Measurements from ENCODE around the gene SCAMP4.

SCAMP4 gene

DNA sequence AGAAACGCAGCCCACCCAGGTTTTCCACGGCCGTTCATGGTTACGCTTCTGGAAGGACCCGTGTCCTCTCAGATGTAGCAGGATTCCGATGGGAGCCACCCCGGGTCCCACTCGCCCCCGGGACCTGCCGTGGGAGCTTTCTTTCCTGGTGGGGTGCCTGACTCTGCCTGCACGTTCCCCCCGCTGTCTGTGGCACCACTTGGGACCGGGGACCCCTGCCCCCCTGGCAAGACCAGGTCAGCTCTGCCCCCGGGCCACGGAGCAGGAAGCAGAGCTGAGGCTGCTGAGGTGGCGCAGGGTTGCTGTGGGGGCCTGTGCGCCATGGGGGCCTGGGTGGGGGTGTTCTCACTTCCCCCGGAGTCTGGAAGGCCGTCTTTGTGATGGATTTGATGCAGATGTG lies 47.8 kb downstream of the SCAMP4 start:
- no peak for TF ChIP-seq SIN3A (IDR thresholded peaks at IDR 0.05; ENCODE audit: borderline replicate concordance, insufficient read depth, low read length)
- no peak for TF ChIP-seq POLR2AphosphoS5 (IDR thresholded peaks at IDR 0.05; ENCODE audit: low read depth, low read length)
- TF ChIP-seq TAF1 (IDR thresholded peaks at IDR 0.05; ENCODE audit: borderline replicate concordance, insufficient read depth, low read length) = no peak
- no peak for TF ChIP-seq FOXP2 (optimal IDR thresholded peaks at IDR 0.05; ENCODE audit: borderline replicate concordance, extremely low read depth, extremely low read length, insufficient read depth)
- no peak for TF ChIP-seq REST (IDR thresholded peaks at IDR 0.05; ENCODE audit: insufficient read depth in 1 of 2, low read depth in 2 of 2, low read length in 2 of 2)

GRCh38 chr19:1953441-1954094 lies 48.4 kb downstream of the SCAMP4 start:
- TF ChIP-seq TAF1 (IDR thresholded peaks at IDR 0.05; ENCODE audit: borderline replicate concordance, insufficient read depth, low read length) = no peak
- TF ChIP-seq SIN3A (IDR thresholded peaks at IDR 0.05; ENCODE audit: borderline replicate concordance, insufficient read depth, low read length) = no peak
- TF ChIP-seq REST (IDR thresholded peaks at IDR 0.05; ENCODE audit: insufficient read depth in 1 of 2, low read depth in 2 of 2, low read length in 2 of 2) = no peak
- TF ChIP-seq POLR2AphosphoS5 (IDR thresholded peaks at IDR 0.05; ENCODE audit: low read depth, low read length) = no peak
- no peak for TF ChIP-seq FOXP2 (optimal IDR thresholded peaks at IDR 0.05; ENCODE audit: borderline replicate concordance, extremely low read depth, extremely low read length, insufficient read depth)

- no peak for TF ChIP-seq REST (IDR thresholded peaks at IDR 0.05; ENCODE audit: insufficient read depth in 1 of 2, low read depth in 2 of 2, low read length in 2 of 2)
- no peak for TF ChIP-seq FOXP2 (optimal IDR thresholded peaks at IDR 0.05; ENCODE audit: borderline replicate concordance, extremely low read depth, extremely low read length, insufficient read depth)
- TF ChIP-seq SIN3A (IDR thresholded peaks at IDR 0.05; ENCODE audit: borderline replicate concordance, insufficient read depth, low read length) = no peak
- TF ChIP-seq TAF1 (IDR thresholded peaks at IDR 0.05; ENCODE audit: borderline replicate concordance, insufficient read depth, low read length) = no peak
Observed at GRCh38 chr19:1954532-1954933, 49.3 kb downstream of the SCAMP4 start.

- TF ChIP-seq POLR2AphosphoS5 (IDR thresholded peaks at IDR 0.05; ENCODE audit: low read depth, low read length) = no peak
- TF ChIP-seq REST (IDR thresholded peaks at IDR 0.05; ENCODE audit: insufficient read depth in 1 of 2, low read depth in 2 of 2, low read length in 2 of 2) = no peak
- TF ChIP-seq TAF1 (IDR thresholded peaks at IDR 0.05; ENCODE audit: borderline replicate concordance, insufficient read depth, low read length) = no peak
Observed at GRCh38 chr19:1955171-1956121, 50.2 kb downstream of the SCAMP4 start.
